HepG2 (cell line): ENCODE results near the gene RAB29. TPM values are rescaled to one million over a fixed set of nuclear protein-coding genes. Genes with fewer than 3 reads are reported as not detected.

ENCODE experiments used
- FOXJ3 ChIP-seq: sonication (generic); formaldehyde crosslinking; IDR thresholded peaks from 2 replicates; pipeline ENCODE4 v1.4.0; 2020; ENCODE audit warnings: missing genetic modification reagents, mild to moderate bottlenecking, borderline replicate concordance
- NAIF1 ChIP-seq: sonication (generic); formaldehyde crosslinking; IDR thresholded peaks from 2 replicates; pipeline ENCODE4 v1.5.0; 2020; ENCODE audit warnings: mild to moderate bottlenecking, missing genetic modification reagents, borderline replicate concordance
- NFYC ChIP-seq: IDR thresholded peaks from 2 replicates; pipeline ENCODE4 v1.6.1; 2016; ENCODE audit warnings: missing genetic modification reagents, missing compliant biosample characterization
- YEATS2 ChIP-seq: sonication (generic); formaldehyde crosslinking; IDR thresholded peaks from 2 replicates; pipeline ENCODE4 v1.4.0; 2020; ENCODE audit warnings: missing genetic modification reagents, borderline replicate concordance
- ZMYM4 ChIP-seq: sonication (generic); formaldehyde crosslinking; IDR thresholded peaks from 2 replicates; pipeline ENCODE4 v1.8.1; 2023; ENCODE audit warnings: mild to moderate bottlenecking, missing genetic modification reagents
- ZNF138 ChIP-seq: sonication (generic); formaldehyde crosslinking; IDR thresholded peaks from 2 replicates; pipeline ENCODE4 v1.5.0; 2020; ENCODE audit warnings: mild to moderate bottlenecking, low read depth, missing genetic modification reagents
- ZNF773 ChIP-seq: sonication (generic); formaldehyde crosslinking; IDR thresholded peaks from 2 replicates; pipeline ENCODE4 v1.4.0; 2020; ENCODE audit warnings: missing genetic modification reagents, borderline replicate concordance
- ZZZ3 ChIP-seq: sonication (generic); formaldehyde crosslinking; IDR thresholded peaks from 2 replicates; pipeline ENCODE4 v1.4.0; 2020; ENCODE audit warnings: missing genetic modification reagents, mild to moderate bottlenecking, borderline replicate concordance
- polyA plus RNA-seq, 8 experiments: library from polyadenylated mRNA; depleted of rRNA in 3 of 8; stranded (reverse) in 7 of 8; unstranded in 1 of 8; fragments of >200 nt; fragmentation: Illumina TruSeq in 4 of 8; extraction: Trizol in 4 of 8; gene quantifications; 2 replicates each; pipeline versions ENCODE4 v1.2.1 to v1.2.3, GENCODE V29; 2011 to 2016; ENCODE audit warnings: low read depth in 4 of 8, missing spikeins in 1 of 8, mixed read lengths in 1 of 8; ENCODE audit not compliant: insufficient read depth in 1 of 8
- total RNA-seq, 5 experiments: library from RNA; depleted of rRNA; stranded (reverse); fragments of >200 nt; fragmentation: Illumina TruSeq; extraction: Trizol; gene quantifications; 2 replicates each; pipeline ENCODE4 v1.2.3, GENCODE V29; 2016; ENCODE audit warnings: low read depth in 1 of 5
- TF ChIP-seq, protein P1 (sequence below): sonication (generic); formaldehyde crosslinking; IDR thresholded peaks from 2 replicates; pipeline ENCODE4 v1.9.0; 2021; ENCODE audit warnings: missing genetic modification reagents, mild to moderate bottlenecking, borderline replicate concordance
- TF ChIP-seq, protein P2 (sequence below), 2 experiments: fragments of 450-650 bp in 1 of 2; sonication (generic) in 1 of 2; formaldehyde crosslinking; IDR thresholded peaks; 2 replicates each; pipeline versions ENCODE4 v1.5.0 to v1.8.0; 2020 to 2022; ENCODE audit warnings: mild to moderate bottlenecking in 1 of 2, missing genetic modification reagents in 1 of 2
- TF ChIP-seq, protein P3 (sequence below): conservative IDR thresholded peaks from 2 replicates; pipeline ENCODE4 v1.6.1; 2018; ENCODE audit warnings: missing genetic modification reagents

The RAB29 gene
- total and polyA plus RNA-seq, 2 of the 13 experiments (the other 11 are each of a cell fraction or from before 2014, with no cell fraction given): 8.7 to 10.1 TPM

DNA sequence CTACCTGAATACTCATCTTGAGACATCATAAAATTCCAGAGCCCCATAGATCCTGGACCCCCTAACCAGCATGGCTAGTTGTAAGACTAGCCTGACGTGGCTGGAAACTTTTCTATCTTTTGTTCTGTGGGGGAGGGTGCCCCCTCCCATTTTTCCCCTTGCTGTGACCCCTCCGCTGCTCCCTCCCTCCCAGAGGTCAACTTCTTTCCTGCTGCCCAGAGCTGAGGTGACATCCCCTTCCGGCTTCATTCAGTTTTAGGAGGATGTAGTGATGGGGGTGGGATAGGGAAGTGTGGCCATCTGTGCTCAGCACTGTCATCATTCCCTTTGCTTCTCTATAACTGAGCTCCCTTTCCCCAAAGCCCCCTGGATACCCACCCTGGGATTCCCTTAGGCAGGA is 42.1 kb upstream of the RAB29 start (continued):
- TF ChIP-seq, protein P1, sequence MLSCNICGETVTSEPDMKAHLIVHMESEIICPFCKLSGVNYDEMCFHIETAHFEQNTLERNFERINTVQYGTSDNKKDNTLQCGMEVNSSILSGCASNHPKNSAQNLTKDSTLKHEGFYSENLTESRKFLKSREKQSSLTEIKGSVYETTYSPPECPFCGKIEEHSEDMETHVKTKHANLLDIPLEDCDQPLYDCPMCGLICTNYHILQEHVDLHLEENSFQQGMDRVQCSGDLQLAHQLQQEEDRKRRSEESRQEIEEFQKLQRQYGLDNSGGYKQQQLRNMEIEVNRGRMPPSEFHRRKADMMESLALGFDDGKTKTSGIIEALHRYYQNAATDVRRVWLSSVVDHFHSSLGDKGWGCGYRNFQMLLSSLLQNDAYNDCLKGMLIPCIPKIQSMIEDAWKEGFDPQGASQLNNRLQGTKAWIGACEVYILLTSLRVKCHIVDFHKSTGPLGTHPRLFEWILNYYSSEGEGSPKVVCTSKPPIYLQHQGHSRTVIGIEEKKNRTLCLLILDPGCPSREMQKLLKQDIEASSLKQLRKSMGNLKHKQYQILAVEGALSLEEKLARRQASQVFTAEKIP (CRISPR knock-in tag): no peak
- TF ChIP-seq ZNF138 (no peak), YEATS2 (no peak), NFYC (CRISPR knock-in tag) (no peak), ZMYM4 (CRISPR knock-in tag) (no peak), ZNF773 (CRISPR knock-in tag) (no peak), NAIF1 (CRISPR knock-in tag) (no peak), FOXJ3 (CRISPR knock-in tag) (no peak), ZZZ3 (no peak)
- TF ChIP-seq, protein P2, sequence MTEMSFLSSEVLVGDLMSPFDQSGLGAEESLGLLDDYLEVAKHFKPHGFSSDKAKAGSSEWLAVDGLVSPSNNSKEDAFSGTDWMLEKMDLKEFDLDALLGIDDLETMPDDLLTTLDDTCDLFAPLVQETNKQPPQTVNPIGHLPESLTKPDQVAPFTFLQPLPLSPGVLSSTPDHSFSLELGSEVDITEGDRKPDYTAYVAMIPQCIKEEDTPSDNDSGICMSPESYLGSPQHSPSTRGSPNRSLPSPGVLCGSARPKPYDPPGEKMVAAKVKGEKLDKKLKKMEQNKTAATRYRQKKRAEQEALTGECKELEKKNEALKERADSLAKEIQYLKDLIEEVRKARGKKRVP (CRISPR knock-in tag; IDR thresholded peaks at IDR 0.05): no peak
- TF ChIP-seq, protein P3, sequence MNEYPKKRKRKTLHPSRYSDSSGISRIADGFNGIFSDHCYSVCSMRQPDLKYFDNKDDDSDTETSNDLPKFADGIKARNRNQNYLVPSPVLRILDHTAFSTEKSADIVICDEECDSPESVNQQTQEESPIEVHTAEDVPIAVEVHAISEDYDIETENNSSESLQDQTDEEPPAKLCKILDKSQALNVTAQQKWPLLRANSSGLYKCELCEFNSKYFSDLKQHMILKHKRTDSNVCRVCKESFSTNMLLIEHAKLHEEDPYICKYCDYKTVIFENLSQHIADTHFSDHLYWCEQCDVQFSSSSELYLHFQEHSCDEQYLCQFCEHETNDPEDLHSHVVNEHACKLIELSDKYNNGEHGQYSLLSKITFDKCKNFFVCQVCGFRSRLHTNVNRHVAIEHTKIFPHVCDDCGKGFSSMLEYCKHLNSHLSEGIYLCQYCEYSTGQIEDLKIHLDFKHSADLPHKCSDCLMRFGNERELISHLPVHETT: no peak
